T-helper 1 cell (primary cell): ENCODE measurements around the gene MAP3K7CL.
"Not testable (repeated sequence)": the region's sequence is repeated elsewhere in the genome, so short reads cannot be mapped to it uniquely, and the experiment has no call there.

ENCODE experiments used
- DNase-seq, 5 donors: peaks; one replicate each; pipeline ENCODE4 v3.0.0-alpha.2; 2012 to 2020

MAP3K7CL gene

DNA sequence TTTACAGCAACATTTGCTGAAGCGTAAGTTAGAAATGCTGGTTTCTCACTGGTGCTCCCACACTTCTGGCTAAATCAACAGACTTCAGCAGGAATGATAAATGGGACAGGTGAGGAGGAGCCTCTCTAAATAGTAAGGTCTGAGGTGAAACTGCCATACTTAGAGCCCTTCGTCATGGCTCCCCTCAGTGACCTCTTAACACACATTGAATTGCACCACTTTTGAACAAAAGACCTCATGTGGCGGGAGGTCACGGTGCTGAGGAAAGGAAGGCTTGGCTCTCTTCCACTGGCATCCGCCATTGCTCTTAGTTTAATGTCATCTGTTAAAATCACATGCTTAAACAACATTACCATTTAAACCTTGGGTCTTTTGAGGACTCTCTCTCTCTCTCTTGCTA is 3.4 kb downstream of the MAP3K7CL start:
- DNase-seq, result no peak

GRCh38 chr21:29135481-29135880 is 5.0 kb downstream of the MAP3K7CL start:
- no peak for DNase-seq

- no peak for DNase-seq
Observed at GRCh38 chr21:29136033-29136432, 5.6 kb downstream of the MAP3K7CL start.

- DNase-seq, result no peak
Observed at GRCh38 chr21:29144736-29145353, 14.4 kb downstream of the MAP3K7CL start.

GRCh38 chr21:29145354-29145782 is 14.9 kb downstream of the MAP3K7CL start:
- DNase-seq, result peak in 1 of 5 donors; percentile 4

DNA sequence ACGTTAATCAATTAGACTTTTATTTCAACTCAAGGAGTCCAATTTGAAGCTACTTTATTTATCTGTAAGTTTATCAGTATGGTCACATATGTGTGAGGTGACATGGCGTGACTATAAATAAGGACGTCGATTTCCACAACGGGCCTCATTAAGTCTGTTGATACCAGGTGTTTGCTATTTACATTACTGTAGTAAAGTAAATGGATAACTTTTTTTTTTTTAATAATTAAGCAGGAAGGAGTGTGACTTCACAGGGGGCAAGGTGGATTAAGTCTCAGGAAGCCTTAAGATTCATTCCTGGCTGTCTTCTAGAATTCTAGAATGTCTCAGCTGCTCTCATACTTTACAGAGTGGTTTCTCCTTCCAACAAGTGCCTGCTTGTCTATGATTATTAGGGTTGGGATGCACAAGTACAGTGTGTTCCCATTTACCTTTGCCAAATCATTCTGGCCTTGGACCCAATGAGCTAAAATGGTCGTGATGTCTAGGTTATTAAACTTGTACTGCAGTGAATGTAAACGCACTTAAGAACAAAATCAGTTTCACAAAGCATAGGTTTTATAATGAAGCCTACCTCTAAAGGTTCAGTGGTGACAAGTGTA is 15.5 kb downstream of the MAP3K7CL start:
- no peak for DNase-seq

DNA sequence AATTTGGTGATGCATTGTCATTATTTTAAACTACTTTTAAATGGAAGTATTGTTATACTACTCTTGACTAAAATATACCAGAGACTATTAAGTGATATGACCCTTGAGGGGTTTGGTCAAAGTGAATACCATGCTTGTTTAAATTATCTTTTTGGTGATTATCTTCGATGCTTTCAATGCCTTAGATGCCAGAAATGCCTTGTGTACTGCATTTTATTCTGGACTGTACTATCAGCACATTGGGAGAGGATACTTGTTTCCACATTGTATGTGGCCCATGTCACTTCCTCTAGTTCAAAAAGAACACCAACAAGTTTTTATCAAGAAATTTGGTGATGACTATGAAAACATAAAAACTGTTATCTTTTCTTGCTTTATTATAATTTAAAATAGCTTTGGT is 16.3 kb downstream of the MAP3K7CL start:
- DNase-seq, result no peak

DNA sequence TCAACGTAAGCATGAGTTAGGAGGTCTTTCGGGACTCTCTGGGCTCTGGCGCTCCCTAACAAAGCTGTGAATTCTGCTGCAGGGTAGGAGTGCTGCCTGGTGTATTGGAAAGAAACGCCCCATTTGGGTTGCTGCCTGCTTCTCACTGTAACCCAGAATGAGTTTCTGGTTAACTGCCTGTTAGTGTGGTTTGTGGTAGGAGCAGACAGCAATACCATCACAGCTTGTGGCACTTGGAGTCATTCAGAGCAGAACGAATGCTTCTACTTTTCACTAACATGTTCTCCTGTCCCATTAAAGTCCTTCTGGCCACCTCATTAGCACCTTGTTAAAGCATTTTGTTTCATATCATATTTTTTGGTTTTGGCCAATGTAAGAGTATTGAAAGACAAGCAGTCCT is 18.1 kb downstream of the MAP3K7CL start:
- DNase-seq, result peak in 1 of 5 donors; percentile 16

- DNase-seq, result no peak
Observed at GRCh38 chr21:29149808-29150425, 19.5 kb downstream of the MAP3K7CL start.

DNA sequence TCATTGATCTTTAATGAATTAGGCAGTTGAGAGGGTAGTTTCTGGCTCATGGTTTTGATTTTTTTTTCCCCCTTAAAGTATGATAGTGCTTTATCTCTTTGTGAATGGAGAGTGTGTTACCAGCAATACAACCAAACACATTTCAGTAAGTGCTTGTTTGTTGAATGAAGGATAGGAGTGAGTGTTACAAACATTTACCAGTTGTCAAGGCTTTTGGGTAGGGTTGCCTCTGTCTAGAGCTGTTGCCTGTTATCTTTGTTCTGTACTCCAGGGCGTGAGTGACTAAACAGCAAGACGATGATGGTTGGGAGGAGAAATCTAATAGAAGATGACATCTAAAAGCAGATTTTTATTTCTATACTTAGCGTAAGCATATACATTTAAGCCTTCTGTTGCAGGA is 21.5 kb downstream of the MAP3K7CL start:
- no peak for DNase-seq

DNA sequence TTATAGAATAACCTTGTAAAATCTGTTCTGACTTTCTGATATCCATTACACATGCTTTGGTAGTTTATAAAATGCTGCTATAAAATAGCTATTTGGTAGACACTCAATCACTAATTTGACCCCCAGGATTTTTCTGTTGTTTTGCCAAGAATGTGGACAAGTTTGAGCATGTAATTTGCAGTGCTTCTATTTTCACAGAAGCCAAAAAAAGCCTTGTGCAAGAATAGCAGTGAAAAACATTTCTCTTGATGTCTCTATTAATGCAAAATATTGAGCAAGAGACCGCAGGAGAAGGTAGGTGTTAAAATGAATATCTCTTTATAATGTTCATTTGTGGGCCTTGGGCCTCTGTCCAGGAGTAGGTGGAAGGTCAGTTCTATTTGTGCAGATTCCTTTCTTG is 22.5 kb downstream of the MAP3K7CL start:
- no peak for DNase-seq

- no peak for DNase-seq
Observed at GRCh38 chr21:29154270-29154669, 23.8 kb downstream of the MAP3K7CL start.

DNA sequence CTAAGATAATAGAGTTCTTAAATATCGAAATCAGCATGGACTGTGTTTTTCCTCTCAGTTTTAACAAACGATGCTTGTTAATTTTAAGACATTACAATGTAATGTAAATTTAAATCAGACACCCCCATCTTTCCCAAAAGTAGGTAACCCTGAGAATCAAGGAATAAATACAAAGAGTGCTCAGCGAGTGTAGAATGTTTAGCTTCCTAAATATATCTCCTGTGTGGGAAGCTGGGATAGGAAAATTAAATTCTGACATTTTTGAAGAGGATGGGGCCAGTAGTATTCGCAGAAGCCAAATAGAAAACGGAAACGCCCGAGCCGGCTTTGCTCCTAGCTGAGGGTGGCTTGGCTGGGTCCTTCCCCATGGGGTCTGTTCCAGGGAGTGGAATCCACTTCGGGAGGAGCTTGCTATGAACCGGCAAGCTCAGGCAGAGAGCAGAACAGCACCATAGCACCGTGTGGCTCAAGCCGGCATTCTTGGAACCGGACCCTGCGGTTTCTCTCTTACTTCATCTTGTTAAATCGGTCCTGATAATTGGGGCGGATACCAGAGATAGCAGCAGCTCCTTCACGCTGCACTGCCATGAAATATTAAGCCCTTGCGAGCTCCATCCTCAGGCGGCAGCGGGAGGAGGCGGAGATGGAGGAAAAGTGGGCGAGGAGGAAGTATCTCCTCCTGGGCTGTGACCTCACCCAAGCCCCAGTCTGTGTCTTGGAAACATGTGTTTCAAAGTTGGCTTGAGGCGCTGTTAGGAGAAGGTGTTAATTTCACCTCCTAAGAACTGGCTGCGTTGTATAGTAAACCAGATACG is 24.9 kb downstream of the MAP3K7CL start:
- DNase-seq, result no peak

GRCh38 chr21:29155933-29156260 is 25.5 kb downstream of the MAP3K7CL start:
- DNase-seq, result no peak

- no peak for DNase-seq
Observed at GRCh38 chr21:29157080-29157479, 26.6 kb downstream of the MAP3K7CL start.

DNA sequence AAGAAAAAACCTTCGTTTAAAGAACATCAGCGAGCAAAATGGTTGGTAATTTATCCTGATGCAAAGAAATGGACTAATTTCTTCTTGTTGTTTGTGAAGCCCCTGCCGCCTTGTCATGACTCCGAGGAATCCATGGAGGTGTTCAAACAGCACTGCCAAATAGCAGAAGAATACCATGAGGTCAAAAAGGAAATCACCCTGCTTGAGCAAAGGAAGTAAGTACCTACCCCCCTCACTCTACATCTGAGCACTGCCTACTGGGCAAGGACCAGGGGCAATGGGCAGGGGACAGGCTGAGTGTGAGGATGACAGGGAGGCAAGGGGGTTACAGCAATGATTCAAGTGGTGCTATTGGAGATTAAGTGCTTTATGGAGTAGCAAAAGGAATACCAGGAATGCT is 29.4 kb downstream of the MAP3K7CL start:
- no peak for DNase-seq

DNA sequence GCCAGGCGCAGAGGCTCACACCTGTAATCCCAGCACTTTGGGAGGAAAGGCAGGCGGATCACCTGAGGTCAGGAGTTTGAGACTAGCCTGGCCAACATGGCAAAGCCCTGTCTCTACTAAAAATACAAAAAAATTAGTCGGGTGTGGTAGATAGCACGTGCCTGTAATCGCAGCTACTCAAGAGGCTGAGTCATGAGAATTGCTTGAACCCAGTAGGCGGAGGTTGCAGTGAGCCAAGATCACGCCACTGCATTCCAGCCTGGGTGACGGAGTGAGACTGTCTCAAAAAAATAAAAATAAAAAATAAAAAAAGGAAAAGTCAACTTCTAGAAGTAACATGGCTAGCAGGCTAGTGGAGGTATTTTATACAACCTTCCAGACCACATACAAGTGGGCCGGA is 32.4 kb downstream of the MAP3K7CL start:
- DNase-seq, result not testable (repeated sequence)

- no peak for DNase-seq
Observed at GRCh38 chr21:29163341-29164115, 33.1 kb downstream of the MAP3K7CL start.

- DNase-seq, result peak in 1 of 5 donors; percentile 12
Observed at GRCh38 chr21:29164323-29164942, 34.0 kb downstream of the MAP3K7CL start.

- DNase-seq, result no peak
Observed at GRCh38 chr21:29166323-29166722, 35.9 kb downstream of the MAP3K7CL start.

DNA sequence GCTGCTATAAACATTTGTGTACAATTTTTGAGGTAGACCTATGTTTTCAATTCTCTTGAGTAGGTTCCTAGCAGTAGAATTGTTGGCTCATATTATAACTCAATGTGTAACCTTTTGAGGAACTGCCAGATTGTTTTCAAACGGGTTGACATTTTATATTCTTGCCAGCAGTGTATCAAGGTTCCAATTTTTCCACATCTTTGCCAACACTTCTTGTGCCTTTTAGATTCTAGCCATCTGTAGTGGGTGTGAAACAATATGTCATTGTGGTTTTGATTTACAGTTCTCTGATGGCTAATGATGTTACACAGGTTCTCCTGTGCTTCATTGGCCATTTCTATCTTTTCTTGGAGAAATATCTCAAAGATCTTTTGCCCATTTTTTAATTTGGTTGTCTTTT is 36.4 kb downstream of the MAP3K7CL start:
- DNase-seq, result no peak

- DNase-seq, result not testable (repeated sequence)
Observed at GRCh38 chr21:29167481-29167880, 37.0 kb downstream of the MAP3K7CL start.
